HG03139 (cell line): Measurements from ENCODE around the gene SWAP70.

ENCODE experiments used
- ATAC-seq: cut with Tn5 transposase; IDR thresholded peaks from one replicate; pipeline ENCODE4 v1.9.1; 2021; ENCODE audit not compliant: unreplicated experiment

SWAP70 gene

DNA sequence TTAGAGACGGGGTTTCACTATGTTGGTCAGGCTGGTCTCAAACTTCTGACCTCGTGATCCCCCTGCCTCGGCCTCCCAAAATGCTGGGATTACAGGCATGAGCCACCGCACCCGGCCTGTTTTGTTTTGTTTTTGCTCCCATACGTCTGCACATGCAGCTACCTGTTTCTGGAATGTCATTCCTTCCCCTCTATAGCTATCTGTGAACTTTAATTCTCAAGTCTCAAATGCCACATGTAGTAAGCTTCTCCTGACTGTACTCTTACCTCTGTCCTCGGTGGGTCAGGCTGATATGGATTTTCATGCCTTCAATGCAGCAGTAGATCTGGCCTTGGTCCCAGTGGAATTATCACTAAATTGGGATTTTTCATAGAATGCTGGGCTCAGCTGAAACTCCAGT is 12.4 kb upstream of the SWAP70 start:
- ATAC-seq = no peak

- no peak for ATAC-seq
These were observed 11.8 kb upstream of the SWAP70 start for GRCh38 chr11:9651899-9652748.

DNA sequence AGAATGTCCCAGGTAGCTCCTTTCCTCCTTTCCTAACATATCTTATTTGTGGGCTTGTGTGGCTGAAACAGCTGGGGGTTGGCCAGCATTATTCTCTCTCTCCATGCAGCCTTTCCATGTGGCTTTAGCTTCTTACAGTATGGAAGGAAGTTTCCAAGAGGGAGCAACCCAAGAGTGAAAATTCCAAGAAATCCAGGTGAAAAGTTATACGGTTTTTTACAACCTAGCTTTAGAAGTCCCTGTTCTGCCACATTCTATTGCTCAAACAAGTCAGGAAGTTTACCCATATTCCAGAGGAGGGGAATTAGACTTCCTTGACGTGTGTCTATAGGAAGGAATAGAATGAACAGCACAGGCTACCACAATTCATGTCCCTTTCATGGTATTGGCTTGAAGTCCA is 10.0 kb upstream of the SWAP70 start:
- ATAC-seq = no peak

DNA sequence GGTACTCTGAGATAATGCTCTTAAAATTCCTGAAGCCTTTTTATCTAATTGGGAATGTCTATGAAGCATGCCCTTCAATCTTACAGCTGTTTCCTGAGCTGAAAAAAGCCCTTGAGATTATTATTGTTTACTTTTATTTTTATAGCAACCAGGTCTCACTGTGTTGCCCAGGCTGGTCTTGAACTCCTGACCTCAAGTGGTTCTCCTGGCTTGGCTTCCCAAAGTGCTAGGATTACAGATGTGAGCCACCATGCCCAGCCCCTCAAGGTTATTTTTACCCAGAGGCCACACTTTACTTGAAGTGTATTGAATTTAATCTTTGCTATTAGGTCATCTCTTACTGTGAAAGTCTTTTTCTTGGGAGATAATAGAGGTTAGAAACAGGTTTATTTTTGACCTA is 7.0 kb upstream of the SWAP70 start:
- ATAC-seq = no peak

- ATAC-seq = no peak
These were observed 6.3 kb upstream of the SWAP70 start for GRCh38 chr11:9657531-9657930.

- no peak for ATAC-seq
These were observed 3.0 kb upstream of the SWAP70 start for GRCh38 chr11:9660886-9661285.

GRCh38 chr11:9662273-9662672 is 1.6 kb upstream of the SWAP70 start:
- no peak for ATAC-seq

DNA sequence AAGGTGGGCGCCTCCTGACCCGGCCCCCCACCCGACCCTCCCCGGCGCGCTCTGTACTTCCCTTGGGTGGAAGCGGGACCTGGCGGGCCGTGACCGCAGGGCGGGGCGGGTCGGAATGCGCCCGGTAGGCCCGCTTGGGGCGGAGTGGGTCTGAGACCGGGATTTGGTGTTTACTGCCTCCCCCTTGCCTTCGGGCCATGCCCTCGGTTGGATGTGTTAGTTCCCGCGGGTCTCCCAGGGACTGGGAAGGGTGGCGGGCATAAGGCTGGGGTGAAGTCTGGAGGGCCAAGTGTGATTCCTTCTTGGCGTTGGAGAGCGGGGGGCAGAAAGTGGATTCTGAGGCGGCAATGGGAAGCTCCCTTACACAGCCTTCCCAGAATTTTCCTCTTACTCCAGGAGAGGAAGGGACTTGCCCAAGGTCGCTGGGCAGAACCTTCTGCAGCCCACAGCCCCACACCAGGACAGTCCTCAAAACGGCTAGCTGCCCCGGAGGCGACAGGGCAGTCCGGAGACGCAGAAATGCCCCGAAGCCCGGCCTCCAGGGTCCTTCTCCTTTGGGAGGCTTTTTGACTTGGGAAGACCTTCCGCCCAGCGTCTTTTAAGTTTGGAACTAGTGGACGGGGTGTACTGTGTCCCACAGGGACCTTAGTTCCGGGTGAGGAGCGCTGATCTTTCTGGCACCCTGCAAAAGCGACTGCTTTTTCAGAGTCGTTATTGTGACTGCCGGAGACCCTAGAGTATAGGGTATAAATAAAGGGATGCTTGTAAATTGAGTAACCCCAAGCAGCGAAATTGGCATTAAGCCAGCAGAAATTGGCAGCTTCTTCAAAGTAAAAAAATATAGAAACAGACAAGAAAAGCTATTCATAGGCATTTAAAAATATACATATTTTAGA is 647 bp downstream of the SWAP70 start:
- peak; percentile 35 for ATAC-seq

DNA sequence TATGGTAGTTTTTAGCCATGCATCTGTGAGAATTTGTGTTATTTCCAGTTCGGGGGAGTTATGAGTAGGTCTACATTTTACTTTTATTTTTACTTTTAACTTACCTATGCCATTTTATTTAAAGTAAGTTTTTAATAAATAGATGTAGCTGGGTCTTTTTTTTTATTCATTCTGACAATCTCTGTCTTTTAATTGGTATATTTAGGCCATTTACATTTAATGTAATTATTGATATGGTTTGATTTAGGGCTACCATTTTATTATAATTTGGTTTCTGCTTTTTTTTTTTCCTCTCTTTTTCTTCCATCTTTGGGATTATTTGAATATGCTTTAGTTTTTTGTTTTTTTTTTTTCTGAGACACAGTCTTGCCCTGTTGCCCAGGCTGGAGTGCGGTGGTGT is 1.9 kb downstream of the SWAP70 start:
- no peak for ATAC-seq

DNA sequence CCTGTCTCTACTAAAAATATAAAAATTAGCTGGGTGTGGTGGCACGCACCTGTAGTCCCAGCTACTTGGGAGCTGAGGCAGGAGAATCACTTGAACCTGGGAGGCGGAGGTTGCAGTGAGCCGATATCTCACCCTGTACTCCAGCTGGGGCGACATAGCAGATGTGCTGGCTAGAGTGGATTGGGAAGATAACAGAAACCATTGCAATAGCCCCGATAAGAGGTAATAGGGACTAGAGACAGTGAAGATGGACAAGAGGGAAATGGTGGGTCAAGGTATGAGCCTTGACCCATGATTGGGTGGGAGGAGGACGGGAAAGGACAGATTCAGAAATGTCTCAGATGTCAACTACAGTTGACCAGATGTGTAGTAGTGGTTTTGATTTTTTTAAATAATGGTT is 6.1 kb downstream of the SWAP70 start:
- no peak for ATAC-seq

- no peak for ATAC-seq
These were observed 8.5 kb downstream of the SWAP70 start for GRCh38 chr11:9672288-9672916.

GRCh38 chr11:9672918-9673317 is 9.0 kb downstream of the SWAP70 start:
- no peak for ATAC-seq

GRCh38 chr11:9675691-9676090 is 11.8 kb downstream of the SWAP70 start:
- no peak for ATAC-seq

DNA sequence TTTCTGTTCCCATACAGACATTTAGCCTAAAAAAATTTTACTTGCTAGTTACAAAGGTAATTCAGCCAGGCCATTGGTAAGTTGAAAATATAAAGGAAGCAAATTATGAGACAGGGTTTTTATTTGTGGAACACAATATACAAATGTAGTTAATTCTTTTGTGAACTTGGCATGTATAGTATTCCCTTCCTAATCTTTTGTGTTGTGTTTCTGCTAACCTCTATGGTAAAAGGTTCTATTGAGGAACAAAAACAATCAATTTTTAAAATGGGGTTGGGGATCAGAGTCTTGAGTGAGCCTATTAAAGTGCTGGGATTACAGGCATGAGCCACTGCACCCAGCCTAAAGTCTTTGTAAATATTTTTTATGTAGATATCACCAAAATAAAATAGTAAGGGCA is 14.1 kb downstream of the SWAP70 start:
- ATAC-seq = no peak

- ATAC-seq = no peak
These were observed 14.7 kb downstream of the SWAP70 start for GRCh38 chr11:9678576-9678975.

- ATAC-seq = no peak
These were observed 16.2 kb downstream of the SWAP70 start for GRCh38 chr11:9680028-9680427.

DNA sequence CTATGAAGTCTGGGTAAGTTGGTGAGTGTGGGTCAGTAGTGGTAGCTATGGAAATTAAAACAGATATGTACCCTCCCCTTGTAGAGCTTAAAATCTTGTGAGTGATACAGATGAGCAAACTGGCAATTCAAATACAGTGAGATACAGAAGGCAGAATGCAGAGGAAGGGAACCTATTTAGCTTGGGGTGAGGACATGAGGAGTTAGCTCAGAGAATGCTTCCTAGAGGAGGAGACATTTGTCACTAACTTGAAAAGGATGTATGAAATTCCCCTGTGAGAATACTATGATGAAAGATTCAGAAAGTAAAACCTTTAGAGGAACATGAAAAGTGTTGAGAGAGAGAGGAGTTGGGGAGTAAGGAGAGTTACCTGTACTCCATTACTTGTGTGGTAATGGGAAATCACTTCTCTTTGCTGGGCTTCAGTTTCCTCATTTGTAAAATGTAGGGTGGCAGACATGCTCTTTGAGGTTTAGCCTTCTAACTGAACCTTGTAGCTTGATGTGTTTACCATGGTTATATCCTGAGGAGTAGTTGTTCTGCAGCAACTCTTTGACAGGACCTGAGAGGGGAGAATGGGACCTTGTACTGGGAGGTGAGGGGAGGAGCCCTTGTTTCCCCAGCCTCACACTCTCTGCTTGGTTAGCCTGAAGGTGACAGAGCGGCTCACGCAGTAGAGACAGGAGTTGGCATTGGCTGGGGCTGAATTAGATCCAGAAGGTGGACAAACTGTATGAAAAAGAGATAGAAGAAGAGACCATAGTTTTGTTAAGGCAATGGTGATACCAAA is 17.9 kb downstream of the SWAP70 start:
- ATAC-seq = no peak

- no peak for ATAC-seq
These were observed 24.0 kb downstream of the SWAP70 start for GRCh38 chr11:9687711-9688477.

- ATAC-seq = peak; percentile 69
These were observed 25.0 kb downstream of the SWAP70 start for GRCh38 chr11:9688716-9689511.
